ENCODE data around the gene SPATA2L.

Gene SPATA2L

DNA sequence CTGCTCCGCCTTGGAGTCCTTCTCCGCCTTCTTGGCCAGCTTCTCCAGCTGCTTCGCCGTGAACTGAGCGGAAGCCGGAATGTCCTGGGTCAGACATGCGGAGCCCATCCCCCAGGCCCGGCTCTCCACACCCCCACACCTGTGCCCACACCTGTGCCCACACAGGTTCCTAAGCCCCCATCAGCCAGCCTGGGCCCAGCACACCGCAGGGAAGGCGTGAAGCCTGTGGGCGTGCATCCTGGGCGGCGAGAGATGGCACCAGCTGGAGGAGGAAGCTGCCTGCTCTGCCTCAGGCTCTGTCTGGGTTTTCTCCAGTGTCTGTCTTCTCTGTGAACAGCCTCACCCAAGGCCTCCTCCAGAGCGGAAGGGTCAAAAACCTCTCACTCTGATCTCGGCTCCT is 49.9 kb downstream of the SPATA2L start:
- TF ChIP-seq, protein P1, sequence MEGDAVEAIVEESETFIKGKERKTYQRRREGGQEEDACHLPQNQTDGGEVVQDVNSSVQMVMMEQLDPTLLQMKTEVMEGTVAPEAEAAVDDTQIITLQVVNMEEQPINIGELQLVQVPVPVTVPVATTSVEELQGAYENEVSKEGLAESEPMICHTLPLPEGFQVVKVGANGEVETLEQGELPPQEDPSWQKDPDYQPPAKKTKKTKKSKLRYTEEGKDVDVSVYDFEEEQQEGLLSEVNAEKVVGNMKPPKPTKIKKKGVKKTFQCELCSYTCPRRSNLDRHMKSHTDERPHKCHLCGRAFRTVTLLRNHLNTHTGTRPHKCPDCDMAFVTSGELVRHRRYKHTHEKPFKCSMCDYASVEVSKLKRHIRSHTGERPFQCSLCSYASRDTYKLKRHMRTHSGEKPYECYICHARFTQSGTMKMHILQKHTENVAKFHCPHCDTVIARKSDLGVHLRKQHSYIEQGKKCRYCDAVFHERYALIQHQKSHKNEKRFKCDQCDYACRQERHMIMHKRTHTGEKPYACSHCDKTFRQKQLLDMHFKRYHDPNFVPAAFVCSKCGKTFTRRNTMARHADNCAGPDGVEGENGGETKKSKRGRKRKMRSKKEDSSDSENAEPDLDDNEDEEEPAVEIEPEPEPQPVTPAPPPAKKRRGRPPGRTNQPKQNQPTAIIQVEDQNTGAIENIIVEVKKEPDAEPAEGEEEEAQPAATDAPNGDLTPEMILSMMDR (IDR thresholded peaks at IDR 0.05; ENCODE audit: low read length, missing control alignments), result no peak
- no peak overlapping the region for H3K4me3 ChIP-seq (replicated peaks; ENCODE audit: low read depth, low read length)
- no peak for DNase-seq (ENCODE audit: low read depth)

DNA sequence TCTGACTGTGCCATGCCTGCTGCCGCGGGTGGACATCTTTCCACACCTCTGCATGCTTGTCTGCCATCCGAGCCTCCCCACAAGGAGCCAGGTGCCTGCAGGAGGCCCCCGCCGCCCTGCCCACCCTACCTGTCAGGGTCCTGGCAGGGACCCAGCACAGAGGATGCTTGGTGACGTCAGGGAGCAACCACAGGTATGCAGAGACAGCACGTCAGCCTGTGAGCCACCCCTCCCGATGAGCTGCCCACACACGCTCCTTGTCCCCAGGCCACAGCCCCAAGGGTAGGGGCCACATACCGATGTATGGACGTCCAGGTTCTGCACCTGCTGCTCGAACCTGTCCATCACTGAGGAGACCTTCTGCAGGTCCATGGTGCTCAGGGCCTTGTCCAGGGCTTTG is 54.6 kb downstream of the SPATA2L start:
- TF ChIP-seq, protein P1 (IDR thresholded peaks at IDR 0.05; ENCODE audit: low read length, missing control alignments), result no peak
- DNase-seq (ENCODE audit: low read depth), result no peak
- no peak overlapping the region for H3K4me3 ChIP-seq (replicated peaks; ENCODE audit: low read depth, low read length)
